ENCODE results near the gene TMEM150C.
"Not testable (repeated sequence)": the region's sequence is repeated elsewhere in the genome, so short reads cannot be mapped to it uniquely, and the experiment has no call there.

The TMEM150C gene

GRCh38 chr4:82515705-82516104 lies 46.1 kb downstream of the TMEM150C start:
- peak; percentile 97 for DNase-seq (ENCODE audit: low spot score)

- DNase-seq (ENCODE audit: low spot score): no peak
Observed at GRCh38 chr4:82513382-82513781, 48.4 kb downstream of the TMEM150C start.

- no peak for DNase-seq (ENCODE audit: low spot score)
Observed at GRCh38 chr4:82510216-82510615, 51.6 kb downstream of the TMEM150C start.

- DNase-seq (ENCODE audit: low spot score): peak; percentile 20
Observed at GRCh38 chr4:82508806-82509428, 52.9 kb downstream of the TMEM150C start.

DNA sequence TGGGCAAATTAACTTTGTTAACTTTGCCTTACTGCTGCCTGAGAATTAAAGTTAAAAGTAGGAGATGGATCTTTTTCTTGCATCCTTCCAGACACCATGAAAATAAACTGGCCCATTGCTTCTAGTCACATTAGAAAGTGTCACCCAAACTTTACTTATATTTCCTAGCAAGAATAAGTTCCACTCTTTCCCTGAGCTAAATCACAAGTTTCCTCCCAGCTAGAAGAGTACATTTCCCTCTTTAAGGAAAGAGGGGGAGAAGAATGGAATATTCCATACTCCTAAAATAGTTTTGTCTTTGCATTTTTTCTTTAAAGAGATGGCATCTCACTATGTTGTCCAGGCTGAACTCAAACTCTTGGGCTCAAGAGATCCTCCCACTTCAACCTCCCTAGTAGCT lies 53.8 kb downstream of the TMEM150C start:
- no peak for DNase-seq (ENCODE audit: low spot score)

GRCh38 chr4:82501154-82501442 lies 60.7 kb downstream of the TMEM150C start:
- no peak for DNase-seq (ENCODE audit: low spot score)

- no peak for DNase-seq (ENCODE audit: low spot score)
Observed at GRCh38 chr4:82500435-82501153, 61.2 kb downstream of the TMEM150C start.

- no peak for DNase-seq (ENCODE audit: low spot score)
Observed at GRCh38 chr4:82499738-82500434, 61.9 kb downstream of the TMEM150C start.

DNA sequence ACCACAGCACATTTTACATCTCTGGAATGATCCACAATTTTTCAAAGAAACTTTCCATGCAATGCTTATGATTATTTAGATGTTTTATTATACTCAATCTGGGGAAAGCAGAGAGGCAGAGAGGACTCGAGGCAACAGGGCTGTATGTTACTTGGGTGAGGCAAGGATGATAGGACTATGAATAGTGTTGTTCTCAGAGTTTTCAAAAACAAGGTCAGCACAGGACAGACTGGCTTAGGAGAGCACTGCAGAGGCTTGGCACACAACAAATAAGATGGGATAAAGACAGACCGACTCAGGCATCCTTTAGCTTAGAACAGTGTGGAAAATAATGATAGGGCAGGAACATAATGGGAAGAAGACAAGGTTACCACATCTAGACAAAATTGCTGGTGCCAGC lies 65.4 kb downstream of the TMEM150C start:
- DNase-seq (ENCODE audit: low spot score): no peak

DNA sequence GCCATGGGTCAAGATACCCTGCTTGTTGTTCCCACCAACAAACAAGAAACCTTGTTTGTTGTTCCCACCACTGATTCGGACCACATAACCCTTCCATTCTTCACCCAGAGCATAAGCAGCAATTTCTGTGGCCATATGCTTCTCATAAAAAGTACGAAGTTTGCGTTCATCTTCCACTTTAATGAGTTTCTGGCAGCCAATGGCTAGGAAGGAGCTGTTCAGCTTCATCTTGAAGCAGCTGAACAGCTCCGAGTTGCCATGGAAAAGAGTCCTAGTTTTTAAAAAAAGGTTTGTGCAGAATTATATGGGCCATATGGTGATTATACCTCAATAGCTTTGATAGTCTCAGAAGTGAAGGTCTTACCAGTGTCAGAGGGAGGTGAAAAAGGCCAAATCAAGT lies 66.1 kb downstream of the TMEM150C start:
- no peak for DNase-seq (ENCODE audit: low spot score)

- no peak for DNase-seq (ENCODE audit: low spot score)
Observed at GRCh38 chr4:82493721-82494425, 67.9 kb downstream of the TMEM150C start.

- DNase-seq (ENCODE audit: low spot score): no peak
Observed at GRCh38 chr4:82491251-82491960, 70.4 kb downstream of the TMEM150C start.

GRCh38 chr4:82489987-82490386 lies 71.8 kb downstream of the TMEM150C start:
- no peak for DNase-seq (ENCODE audit: low spot score)

DNA sequence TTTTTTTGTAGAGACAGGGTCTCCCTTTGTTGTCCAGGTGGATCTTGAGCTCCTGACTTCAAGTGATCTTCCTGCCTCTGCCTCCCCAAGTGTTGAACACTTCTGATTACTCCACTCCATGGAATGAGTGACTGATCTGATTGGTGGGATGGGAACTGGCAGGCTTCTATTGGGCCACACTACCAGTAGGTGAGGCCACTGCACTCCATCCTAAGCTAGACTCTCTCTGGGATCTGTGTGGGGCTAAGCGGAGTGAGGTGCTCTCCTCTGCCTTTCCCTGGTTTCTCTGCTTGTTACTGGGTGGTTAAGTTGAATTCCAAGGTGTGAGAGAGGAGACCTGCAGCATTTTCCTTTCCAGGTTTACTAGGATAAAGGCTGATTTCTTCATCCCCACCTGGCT lies 72.7 kb downstream of the TMEM150C start:
- DNase-seq (ENCODE audit: low spot score): no peak

- no peak for DNase-seq (ENCODE audit: low spot score)
Observed at GRCh38 chr4:82484996-82485783, 76.6 kb downstream of the TMEM150C start.

GRCh38 chr4:82482387-82482786 lies 79.4 kb downstream of the TMEM150C start:
- DNase-seq (ENCODE audit: low spot score): no peak

- DNase-seq (ENCODE audit: low spot score): no peak
Observed at GRCh38 chr4:82481506-82481840, 80.3 kb downstream of the TMEM150C start.

DNA sequence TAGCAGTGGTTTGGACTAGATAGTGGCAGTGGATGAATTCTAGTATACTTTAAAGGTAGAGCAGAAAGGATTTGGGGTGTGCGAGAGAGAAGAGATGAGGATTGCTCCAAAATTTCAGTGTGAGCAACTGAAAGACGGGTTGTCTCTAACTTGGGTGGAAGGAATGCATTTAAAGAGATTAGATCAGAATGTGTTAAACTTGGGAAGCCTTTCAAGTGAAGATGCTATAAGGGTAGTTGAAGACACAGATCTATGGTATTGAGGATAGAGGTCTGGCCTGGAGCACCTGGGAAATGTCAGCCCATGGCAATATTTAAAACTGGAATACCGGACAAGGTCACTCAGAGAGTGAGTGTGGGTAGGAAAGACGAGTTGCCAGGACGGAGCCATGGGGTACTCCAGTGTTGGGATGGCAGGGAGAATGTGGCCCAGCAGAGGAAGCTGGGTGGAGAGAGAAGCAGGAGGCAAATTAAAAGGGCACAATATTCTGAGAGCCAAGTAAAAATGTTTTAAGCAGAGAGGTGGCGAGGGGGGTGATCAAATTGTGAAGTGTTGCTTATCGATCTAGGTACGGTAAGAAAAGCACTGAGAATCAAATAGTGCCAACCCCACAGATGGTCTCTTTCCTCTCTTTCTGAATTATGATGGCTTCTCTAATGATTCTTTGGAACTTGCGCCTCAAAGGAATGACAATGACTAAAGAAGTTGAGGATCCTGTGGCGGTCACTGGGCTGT lies 80.8 kb downstream of the TMEM150C start:
- no peak for DNase-seq (ENCODE audit: low spot score)

DNA sequence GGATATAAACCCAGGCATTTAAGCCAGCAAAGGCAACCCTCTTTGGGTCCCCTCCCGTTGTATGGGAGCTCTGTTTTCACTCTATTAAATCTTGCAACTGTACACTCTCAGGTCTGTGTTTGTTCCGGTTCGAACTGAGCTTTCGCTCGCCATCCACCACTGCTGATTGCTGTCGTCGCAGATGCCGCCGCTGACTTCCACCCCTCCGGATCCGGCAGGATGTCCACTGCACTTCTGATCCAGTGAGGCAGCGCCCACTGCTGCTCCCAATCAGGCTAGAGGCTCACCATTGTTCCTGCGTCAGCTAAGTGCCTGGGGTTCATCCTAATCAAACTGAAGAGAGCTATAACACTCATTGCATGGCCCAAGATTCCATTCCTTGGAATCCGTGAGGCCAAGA lies 82.2 kb downstream of the TMEM150C start:
- no peak for DNase-seq (ENCODE audit: low spot score)

DNA sequence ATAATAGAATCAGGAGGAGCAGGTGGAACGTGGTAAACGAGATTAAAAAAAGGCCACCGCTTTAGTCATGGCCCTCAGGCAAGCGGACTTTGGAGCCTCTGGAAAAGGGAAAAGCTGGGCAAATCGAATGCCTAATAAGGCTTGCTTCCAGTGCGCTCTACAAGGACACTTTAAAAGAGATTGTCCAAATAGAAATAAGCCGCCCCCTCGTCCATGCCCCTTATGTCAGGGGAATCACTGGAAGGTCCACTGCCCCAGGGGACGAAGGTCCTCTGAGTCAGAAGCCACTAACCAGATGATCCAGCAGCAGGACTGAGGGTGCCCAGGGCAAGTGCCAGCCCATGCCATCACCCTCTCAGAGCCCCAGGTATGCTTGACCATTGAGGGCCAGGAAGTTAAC lies 84.3 kb downstream of the TMEM150C start:
- not testable (repeated sequence) for DNase-seq (ENCODE audit: low spot score)

DNA sequence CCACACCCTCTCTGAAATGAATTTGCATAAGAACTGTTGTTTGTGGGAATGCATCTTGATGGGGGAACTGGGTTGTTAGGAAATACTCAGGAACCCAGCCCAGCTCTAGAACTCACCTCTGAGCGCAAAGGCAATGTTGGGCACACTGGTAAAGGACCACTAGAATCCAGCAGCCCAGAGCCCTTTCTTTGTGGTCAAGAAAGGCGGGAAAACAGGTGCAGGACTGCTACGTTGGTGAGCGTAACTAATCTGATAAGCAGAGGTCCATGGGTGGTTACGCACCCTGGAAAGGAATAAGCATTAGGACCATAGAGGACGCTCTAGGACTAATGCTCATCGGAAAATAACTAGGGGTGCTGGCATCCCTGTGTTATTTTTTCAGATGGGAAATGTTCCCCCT lies 85.9 kb downstream of the TMEM150C start:
- not testable (repeated sequence) for DNase-seq (ENCODE audit: low spot score)
